CD4-positive, alpha-beta memory T cell (primary cell): Measurements from ENCODE around the gene PELI3. TPM values are rescaled to one million over a fixed set of nuclear protein-coding genes. Genes with fewer than 3 reads are reported as not detected.
A peak's percentile ranks its signal among the peaks of the same experiment; 100 is the strongest.

Experiments
- CTCF ChIA-PET: fragments of 350-600 bp; sonication (Branson Sonifier 250); formaldehyde crosslinking; loops from one replicate; lab custom pipeline; 2021; ENCODE audit warnings: inconsistent platforms; ENCODE audit not compliant: partially characterized antibody; lab: Charles Lee
- POLR2A ChIA-PET: fragments of 350-600 bp; sonication (Branson Sonifier 250); formaldehyde crosslinking; loops from one replicate; lab custom pipeline; 2021; ENCODE audit not compliant: partially characterized antibody; lab: Charles Lee
- DNase-seq, 5 donors: peaks; one replicate each; pipeline versions ENCODE4 v3.0.0 to v3.0.0-alpha.2; 2020 to 2022; ENCODE audit warnings: mixed read lengths in 1 of 5
- H3K27ac ChIP-seq: one replicate; pipeline ENCODE4 v1.7.0; 2013; ENCODE audit warnings: low read depth, low read length
- H3K27me3 ChIP-seq: 2 replicates; pipeline ENCODE4 v1.7.0; 2013; ENCODE audit warnings: mild to moderate bottlenecking, low read length, moderate library complexity; ENCODE audit not compliant: insufficient read depth
- H3K36me3 ChIP-seq: 2 replicates; pipeline ENCODE4 v1.7.0; 2013; ENCODE audit warnings: mild to moderate bottlenecking, low read length, moderate library complexity; ENCODE audit not compliant: insufficient read depth
- H3K4me1 ChIP-seq: 2 replicates; pipeline ENCODE4 v1.7.0; 2013; ENCODE audit warnings: mild to moderate bottlenecking, low read length, moderate library complexity; ENCODE audit not compliant: insufficient read depth
- H3K4me3 ChIP-seq, 2 donors: one replicate each; pipeline ENCODE4 v1.7.0; 2013; ENCODE audit warnings: low read length in 2 of 2, mild to moderate bottlenecking in 1 of 2
- H3K9me3 ChIP-seq, 2 donors: one replicate each; pipeline ENCODE4 v1.7.0; 2013; ENCODE audit warnings: low read length in 2 of 2, control low read depth in 1 of 2; ENCODE audit not compliant: control insufficient read depth in 1 of 2
- H3K27ac Mint-ChIP-seq, 7 donors: one replicate each; pipeline ENCODE4 v1.8.0; 2020 to 2021; ENCODE audit warnings: mixed read lengths in 7 of 7, mild to moderate bottlenecking in 6 of 7, inconsistent platforms in 3 of 7, moderate library complexity in 3 of 7
- H3K27me3 Mint-ChIP-seq, 2 donors: one replicate each; pipeline ENCODE4 v1.8.0; 2020 to 2021; ENCODE audit warnings: mixed read lengths in 2 of 2
- H3K36me3 Mint-ChIP-seq, 2 donors: one replicate each; pipeline ENCODE4 v1.8.0; 2020 to 2021; ENCODE audit warnings: mixed read lengths in 2 of 2, inconsistent platforms in 1 of 2, mild to moderate bottlenecking in 1 of 2
- H3K4me1 Mint-ChIP-seq, 4 donors: one replicate each; pipeline ENCODE4 v1.8.0; 2020 to 2021; ENCODE audit warnings: mixed read lengths in 4 of 4, mild to moderate bottlenecking in 1 of 4
- H3K4me3 Mint-ChIP-seq, 8 donors: one replicate each; pipeline ENCODE4 v1.8.0; 2020 to 2021; ENCODE audit warnings: mixed read lengths in 8 of 8, mild to moderate bottlenecking in 7 of 8, moderate library complexity in 6 of 8, inconsistent platforms in 3 of 8
- H3K9me3 Mint-ChIP-seq, 8 donors: one replicate each; pipeline ENCODE4 v1.8.0; 2020 to 2021; ENCODE audit warnings: mixed read lengths in 8 of 8, mild to moderate bottlenecking in 5 of 8, inconsistent platforms in 3 of 8, moderate library complexity in 1 of 8
- intact Hi-C: fragments of 100-400 bp; cut with micrococcal nuclease; formaldehyde crosslinking; loops from one replicate; pipeline ENCODE4 v1.15.1; 2023
- polyA plus RNA-seq, 2 donors: library from polyadenylated mRNA; unstranded; fragments of 300-500 nt; fragmentation: Illumina TruSeq; gene quantifications; one replicate each; pipeline ENCODE4 v1.2.3, GENCODE V29; 2021
- total RNA-seq, 2 experiments: library from RNA; stranded (reverse); gene quantifications; one replicate each; pipeline ENCODE4 v1.2.3, GENCODE V29; 2021

PELI3 gene
- total and polyA plus RNA-seq, 4 experiments from 2014 or later = 4.0 to 25.9 (median 16.1) TPM

GRCh38 chr11:66467034-66467659, 442 bp downstream of the PELI3 start:
- peaks cover 20% of the 10 kb centered on the region for H3K4me1 ChIP-seq
- no peaks in the 10 kb centered on the region for H3K36me3 ChIP-seq
- intact Hi-C loops = loop anchor here (5.0 kb wide), 1 partner anchor 150 kb away; the partner anchor contains the start of gene RBM14
- DNase-seq = peak in 1 of 5 donors; percentile 50
- peaks cover 0 to 3% (median under 1%) of the 10 kb centered on the region in 8 donors for H3K9me3 Mint-ChIP-seq
- H3K4me1 Mint-ChIP-seq = peaks cover 13 to 33% (median 21%) of the 10 kb centered on the region in 4 donors
- H3K27ac Mint-ChIP-seq = peak overlapping the region; percentile 42 to 96 (median 90)
- POLR2A ChIA-PET = interaction anchor here (0.6 to 5.7 kb wide), 15 partner anchors 11 to 414 kb away, joined by 3 to 72 read pairs (median 6); partner anchors contain the start of genes ACTN3, BBS1, DPP3 and MRPL11
- H3K9me3 ChIP-seq = no peaks in the 10 kb centered on the region
- peak overlapping the region; percentile 88 to 91 (median 90) for H3K4me3 Mint-ChIP-seq
- H3K36me3 Mint-ChIP-seq = peaks cover 3 to 5% of the 10 kb centered on the region in 2 donors
- CTCF ChIA-PET = interaction anchor here (1.0 to 1.6 kb wide), 4 partner anchors 11 to 17 kb away, joined by 3 to 4 read pairs (median 4); partner anchors contain the start of gene DPP3
- H3K27me3 ChIP-seq = no peaks in the 10 kb centered on the region
- peak overlapping the region; percentile 58 to 65 for H3K4me3 ChIP-seq
- no peaks in the 10 kb centered on the region for H3K27me3 Mint-ChIP-seq
- H3K27ac ChIP-seq = peak overlapping the region; percentile 56

DNA sequence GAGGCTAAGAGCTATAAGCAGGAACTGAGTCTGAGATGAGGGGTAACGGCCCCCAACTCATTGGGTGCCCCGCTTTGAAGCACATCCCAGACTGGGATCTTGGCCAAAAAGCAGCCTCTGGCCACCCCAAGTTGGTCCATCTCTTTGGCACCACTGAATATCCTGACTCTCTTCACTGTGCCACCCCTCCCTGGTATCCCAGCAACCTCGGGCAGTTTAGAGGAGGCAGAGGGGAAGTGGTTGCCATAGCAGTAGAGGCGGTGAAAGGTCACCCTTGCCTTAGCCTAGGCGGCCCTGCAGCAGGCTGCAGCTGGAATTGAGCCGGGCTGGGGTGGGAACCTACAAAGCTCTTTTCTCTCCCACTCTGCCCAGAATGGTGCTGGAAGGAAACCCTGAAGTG, 1.1 kb downstream of the PELI3 start:
- Histone ChIP-seq H3K27ac (peak overlapping the region; percentile 56), H3K4me3 (peak overlapping the region; percentile 58 to 65), H3K27me3 (no peaks in the 10 kb centered on the region), H3K36me3 (peaks cover 6% of the 10 kb centered on the region), H3K9me3 (no peaks in the 10 kb centered on the region), H3K4me1 (peaks cover 20% of the 10 kb centered on the region)
- Mint-ChIP-seq H3K4me1 (peaks cover 13 to 33% (median 21%) of the 10 kb centered on the region in 4 donors), H3K36me3 (peaks cover 5% of the 10 kb centered on the region in 2 donors), H3K9me3 (peaks cover 0 to 2% (median under 1%) of the 10 kb centered on the region in 8 donors), H3K27ac (peak overlapping the region; percentile 42 to 96 (median 90)), H3K27me3 (no peaks in the 10 kb centered on the region), H3K4me3 (peak overlapping the region; percentile 88 to 91 (median 90))
- intact Hi-C loops = loop anchor here (5.0 kb wide), 1 partner anchor 150 kb away; the partner anchor contains the start of gene RBM14
- CTCF ChIA-PET = interaction anchor here (1.0 to 1.6 kb wide), 3 partner anchors 11 to 16 kb away, joined by 3 to 4 read pairs (median 4); partner anchors contain the start of gene DPP3
- POLR2A ChIA-PET = interaction anchor here (0.6 to 5.7 kb wide), 7 partner anchors 11 to 210 kb away, joined by 3 to 72 read pairs (median 7); partner anchors contain the start of genes ACTN3, DPP3, MRPL11 and RBM4B
- peak; percentile 12 to 48 (median 21) for DNase-seq

DNA sequence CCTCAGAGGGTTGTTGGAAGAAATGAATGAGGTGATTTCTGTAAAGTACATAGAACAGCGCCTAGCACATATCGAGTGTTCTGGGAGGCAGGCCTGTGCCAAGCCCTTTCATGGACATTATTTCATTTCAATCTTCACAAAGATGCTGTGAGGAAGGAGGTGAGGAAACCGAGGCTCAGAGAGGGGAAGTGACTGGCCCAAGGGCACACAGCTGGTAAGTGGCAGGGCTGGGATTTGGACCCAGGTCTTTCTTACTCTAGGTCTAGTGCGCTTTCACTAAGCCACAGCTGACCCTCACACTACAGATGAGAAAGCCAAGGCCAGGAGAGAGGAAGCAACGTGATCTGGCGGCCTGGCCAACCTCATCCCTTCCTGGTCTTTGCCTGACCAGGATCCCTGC, 2.0 kb downstream of the PELI3 start:
- Histone ChIP-seq H3K27ac (no peak overlapping the region), H3K27me3 (no peaks in the 10 kb centered on the region), H3K4me3 (no peak overlapping the region), H3K36me3 (peaks cover 9% of the 10 kb centered on the region), H3K4me1 (peaks cover 20% of the 10 kb centered on the region), H3K9me3 (no peaks in the 10 kb centered on the region)
- Mint-ChIP-seq H3K27ac (peak overlapping the region in 4 of 7 donors; percentile 46 to 66 (median 60)), H3K9me3 (no peaks in the 10 kb centered on the region), H3K4me3 (peak overlapping the region in 7 of 8 donors; percentile 39 to 91 (median 89)), H3K4me1 (peaks cover 11 to 33% (median 21%) of the 10 kb centered on the region in 4 donors), H3K36me3 (peaks cover 5 to 7% of the 10 kb centered on the region in 2 donors), H3K27me3 (no peaks in the 10 kb centered on the region)
- intact Hi-C loops = loop anchor here (5.0 kb wide), 1 partner anchor 149 kb away; the partner anchor contains the start of gene RBM14
- POLR2A ChIA-PET = interaction anchor here (1.0 to 5.7 kb wide), 3 partner anchors 12 to 47 kb away, joined by 4 to 72 read pairs (median 7); partner anchors contain the start of genes DPP3 and MRPL11
- CTCF ChIA-PET = interaction anchor here (0.7 to 1.7 kb wide), 5 partner anchors 10 to 208 kb away, joined by 3 to 7 read pairs (median 4); partner anchors contain the start of genes DPP3 and MRPL11
- no peak for DNase-seq

DNA sequence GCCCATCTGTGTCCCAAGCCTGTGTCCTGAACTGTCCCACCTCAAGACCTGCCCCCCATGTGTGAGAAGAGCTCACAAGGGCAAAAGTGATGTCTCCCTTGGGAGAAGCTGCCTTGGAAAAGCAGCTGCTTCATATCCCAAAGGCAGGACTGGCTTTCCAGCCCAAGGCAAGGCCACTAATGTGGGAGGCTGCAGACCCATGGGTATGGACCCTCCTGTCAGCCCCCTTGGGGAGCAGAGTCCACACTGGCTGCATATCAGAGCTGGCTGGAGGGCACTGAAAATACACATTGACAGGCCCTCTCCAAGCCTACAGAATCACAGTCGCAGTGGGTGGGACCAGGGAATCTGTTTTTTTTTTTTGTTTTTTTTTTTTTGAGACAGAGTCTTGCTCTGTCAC, 2.7 kb downstream of the PELI3 start:
- no peaks in the 10 kb centered on the region for H3K27me3 ChIP-seq
- H3K36me3 Mint-ChIP-seq = peaks cover 5 to 9% of the 10 kb centered on the region in 2 donors
- peak overlapping the region in 1 of 8 donors; percentile 4 for H3K4me3 Mint-ChIP-seq
- no peaks in the 10 kb centered on the region for H3K9me3 Mint-ChIP-seq
- H3K4me3 ChIP-seq = no peak overlapping the region
- CTCF ChIA-PET = interaction anchor here (0.6 to 1.7 kb wide), 6 partner anchors 9 to 207 kb away, joined by 3 to 7 read pairs (median 4); partner anchors contain the start of genes DPP3 and MRPL11
- H3K36me3 ChIP-seq = peaks cover 9% of the 10 kb centered on the region
- POLR2A ChIA-PET = interaction anchor here (1.0 to 5.7 kb wide), 3 partner anchors 11 to 48 kb away, joined by 4 to 72 read pairs (median 7); partner anchors contain the start of genes DPP3 and MRPL11
- intact Hi-C loops = loop anchor here (5.0 kb wide), 1 partner anchor 148 kb away; the partner anchor contains the start of gene RBM14
- peaks cover 11 to 33% (median 21%) of the 10 kb centered on the region in 4 donors for H3K4me1 Mint-ChIP-seq
- no peak for DNase-seq
- no peak overlapping the region for H3K27ac ChIP-seq
- H3K27ac Mint-ChIP-seq = no peak overlapping the region
- peaks cover 20% of the 10 kb centered on the region for H3K4me1 ChIP-seq
- no peaks in the 10 kb centered on the region for H3K27me3 Mint-ChIP-seq
- H3K9me3 ChIP-seq = no peaks in the 10 kb centered on the region

DNA sequence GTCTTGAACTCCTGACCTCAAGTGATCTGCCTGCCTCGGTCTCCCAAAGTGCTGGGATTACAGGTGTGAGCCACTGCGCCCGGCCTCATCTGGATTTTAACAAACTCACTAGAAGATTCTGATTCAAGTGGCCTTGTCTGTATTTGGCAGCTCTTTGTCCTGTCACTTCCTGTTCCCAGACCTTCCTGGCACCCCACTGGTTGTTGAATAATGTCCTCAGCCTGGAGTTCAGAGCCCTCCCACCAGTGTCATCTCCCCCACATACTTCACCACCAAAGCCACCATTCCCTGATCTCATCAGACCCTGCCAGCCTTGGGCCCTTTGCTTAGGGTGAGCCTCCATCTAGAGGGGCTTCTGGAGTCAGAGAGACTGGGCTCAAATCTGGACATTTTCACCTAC, 3.3 kb downstream of the PELI3 start:
- Mint-ChIP-seq H3K4me1 (peaks cover 11 to 33% (median 21%) of the 10 kb centered on the region in 4 donors), H3K4me3 (peak overlapping the region in 2 of 8 donors; percentile 46 to 58), H3K27me3 (no peaks in the 10 kb centered on the region), H3K36me3 (peaks cover 5 to 9% of the 10 kb centered on the region in 2 donors), H3K27ac (peak overlapping the region in 4 of 7 donors; percentile 13 to 49 (median 38)), H3K9me3 (no peaks in the 10 kb centered on the region)
- H3K36me3 ChIP-seq = peaks cover 9% of the 10 kb centered on the region
- H3K9me3 ChIP-seq = no peaks in the 10 kb centered on the region
- ChIA-PET POLR2A (interaction anchor here (1.5 to 5.7 kb wide), 2 partner anchors 10 kb away, joined by 7 to 72 read pairs; partner anchors contain the start of gene DPP3), CTCF (interaction anchor here (0.6 to 1.7 kb wide), 4 partner anchors 9 to 41 kb away, joined by 3 to 7 read pairs (median 3); no protein-coding TSS in a partner anchor)
- DNase-seq = no peak
- no peak overlapping the region for H3K4me3 ChIP-seq
- intact Hi-C loops = no loop called here
- H3K4me1 ChIP-seq = peaks cover 20% of the 10 kb centered on the region
- no peak overlapping the region for H3K27ac ChIP-seq
- H3K27me3 ChIP-seq = no peaks in the 10 kb centered on the region

DNA sequence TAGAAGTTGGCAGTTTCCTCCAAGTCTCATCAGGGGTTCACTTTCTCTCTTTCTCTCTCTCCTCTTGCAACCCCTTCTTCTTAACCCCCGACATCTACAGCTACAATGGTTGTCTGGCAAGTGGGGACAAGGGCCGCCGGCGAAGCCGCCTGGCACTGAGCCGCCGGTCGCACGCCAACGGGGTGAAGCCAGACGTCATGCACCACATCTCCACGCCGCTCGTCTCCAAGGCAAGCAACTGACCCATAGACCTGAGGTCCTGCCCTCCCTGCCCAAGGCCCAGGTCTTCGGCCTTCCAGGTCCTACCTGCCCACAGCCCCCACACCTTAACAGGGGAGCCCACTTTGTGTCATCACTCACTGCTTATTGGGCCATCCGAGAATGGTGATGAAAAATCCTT, 4.4 kb downstream of the PELI3 start:
- ChIA-PET POLR2A (interaction anchor here (1.5 to 1.8 kb wide), 2 partner anchors 9 to 32 kb away, joined by 4 to 7 read pairs; partner anchors contain the start of genes DPP3 and MRPL11), CTCF (interaction anchor here (1.2 to 1.3 kb wide), 2 partner anchors 9 to 32 kb away, joined by 3 to 6 read pairs; partner anchors contain the start of genes DPP3 and MRPL11)
- Histone ChIP-seq H3K4me3 (no peak overlapping the region), H3K9me3 (no peaks in the 10 kb centered on the region), H3K27ac (no peak overlapping the region), H3K27me3 (no peaks in the 10 kb centered on the region), H3K36me3 (peaks cover 9% of the 10 kb centered on the region), H3K4me1 (peaks cover 17% of the 10 kb centered on the region)
- peaks cover 7 to 29% (median 18%) of the 10 kb centered on the region in 4 donors for H3K4me1 Mint-ChIP-seq
- no peaks in the 10 kb centered on the region for H3K9me3 Mint-ChIP-seq
- DNase-seq = no peak
- no peak overlapping the region for H3K27ac Mint-ChIP-seq
- no peak overlapping the region for H3K4me3 Mint-ChIP-seq
- intact Hi-C loops = no loop called here
- H3K36me3 Mint-ChIP-seq = peaks cover 5 to 9% of the 10 kb centered on the region in 2 donors
- no peaks in the 10 kb centered on the region for H3K27me3 Mint-ChIP-seq
